GM12891 (cell line): ENCODE results near the gene KDM4C.

ENCODE experiments used
- PAX5 ChIP-seq: IDR thresholded peaks from 2 replicates; pipeline ENCODE4 v1.6.1; 2011; ENCODE audit warnings: low read length, moderate library complexity, mild to moderate bottlenecking; ENCODE audit not compliant: insufficient read depth, severe bottlenecking
- POLR2A ChIP-seq: IDR thresholded peaks from 2 replicates; pipeline ENCODE4 v1.6.1; 2011; ENCODE audit warnings: low read depth, low read length, control low read depth
- POLR2AphosphoS5 ChIP-seq: IDR thresholded peaks from 2 replicates; pipeline ENCODE4 v1.6.1; 2011; ENCODE audit warnings: low read depth, low read length, control low read depth
- POU2F2 ChIP-seq: IDR thresholded peaks from 2 replicates; pipeline ENCODE4 v1.6.1; 2011; ENCODE audit warnings: low read depth, mild to moderate bottlenecking, control low read depth, low read length, moderate library complexity
- SPI1 ChIP-seq: IDR thresholded peaks from 2 replicates; pipeline ENCODE4 v1.6.1; 2011; ENCODE audit warnings: low read depth, low read length, control low read depth
- TAF1 ChIP-seq: IDR thresholded peaks from 2 replicates; pipeline ENCODE4 v1.6.1; 2011; ENCODE audit warnings: low read depth, low read length, control low read depth

DNA sequence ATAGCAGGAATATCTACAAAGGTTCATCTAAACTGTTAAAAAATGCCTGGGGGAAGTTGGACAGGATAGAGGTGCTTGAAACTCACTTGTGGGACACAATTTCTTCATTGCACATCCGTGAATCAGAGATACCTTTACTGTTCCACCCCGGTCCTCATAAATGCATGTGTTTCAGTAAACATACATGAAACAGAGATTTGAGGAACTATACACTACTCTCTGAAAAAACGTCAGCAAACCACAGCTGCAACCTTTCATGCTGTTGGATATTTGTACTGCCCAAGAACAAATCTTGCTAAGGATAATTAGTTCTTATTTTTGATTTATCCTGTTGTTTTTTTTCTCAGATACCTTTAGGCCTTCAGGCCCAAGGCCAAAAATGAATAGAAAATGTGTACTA is 337.3 kb downstream of the KDM4C start:
- TF ChIP-seq POLR2AphosphoS5 (no peak), POLR2A (no peak), TAF1 (no peak), POU2F2 (no peak), PAX5 (no peak), SPI1 (no peak)
